Measurements from ENCODE around the gene FAM83B.

FAM83B gene

DNA sequence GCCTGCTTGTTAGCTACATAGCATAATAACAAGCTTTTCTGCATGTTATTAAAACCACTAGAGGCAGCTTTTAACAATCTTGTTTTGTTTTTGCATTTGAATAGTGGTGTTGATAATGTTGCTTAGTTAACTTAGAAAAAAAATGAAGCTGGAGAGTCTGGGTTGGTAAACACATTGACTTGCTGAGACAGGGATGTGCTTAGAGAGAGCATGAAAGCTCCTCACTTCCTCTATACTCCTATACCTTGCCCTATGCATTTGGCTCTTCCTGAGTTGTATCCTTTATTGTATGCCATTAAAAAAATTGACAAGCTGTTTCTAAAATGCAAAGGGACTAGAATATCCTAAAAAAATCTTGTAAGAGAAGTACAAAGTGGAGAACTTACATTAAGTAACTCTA lies 13.6 kb downstream of the FAM83B start:
- DNase-seq (ENCODE audit: insufficient read length, low spot score) (no peak), FAIRE-seq (no peak)
- no peak for TF ChIP-seq POU2F2 (IDR thresholded peaks at IDR 0.05; ENCODE audit: low read depth, low read length)
- no peak for TF ChIP-seq POLR2A (IDR thresholded peaks at IDR 0.05; ENCODE audit: low read depth, low read length)
- TF ChIP-seq SPI1 (IDR thresholded peaks at IDR 0.05; ENCODE audit: low read depth, low read length) = no peak
- no peak for TF ChIP-seq TAF1 (IDR thresholded peaks at IDR 0.05; ENCODE audit: low read depth, low read length)
- no peak for TF ChIP-seq POLR2AphosphoS5 (IDR thresholded peaks at IDR 0.05; ENCODE audit: low read depth, low read length)
- no peak for TF ChIP-seq PAX5 (IDR thresholded peaks at IDR 0.05; ENCODE audit: insufficient read depth, low read length, severe bottlenecking)

DNA sequence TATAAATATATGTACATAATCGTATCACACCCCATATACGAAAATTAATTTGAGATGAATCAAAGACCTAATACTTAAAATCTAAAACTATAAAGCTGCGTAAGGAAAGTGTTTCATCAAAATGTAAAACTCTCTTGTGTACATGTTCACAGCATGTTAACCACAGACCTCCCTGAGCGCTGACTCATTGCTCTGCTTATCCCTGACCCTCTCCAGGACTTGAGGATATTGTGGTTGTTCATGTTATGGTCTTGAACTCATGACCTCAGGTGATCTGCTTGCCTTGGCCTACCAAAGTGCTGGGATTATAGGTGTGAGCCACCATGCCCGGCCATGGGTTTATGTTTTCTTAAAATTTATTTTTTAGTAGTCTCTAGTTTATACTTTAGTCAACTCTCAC lies 14.2 kb downstream of the FAM83B start:
- DNase-seq (ENCODE audit: insufficient read length, low spot score) (no peak), FAIRE-seq (no peak)
- TF ChIP-seq POLR2A (IDR thresholded peaks at IDR 0.05; ENCODE audit: low read depth, low read length) (no peak), POLR2AphosphoS5 (IDR thresholded peaks at IDR 0.05; ENCODE audit: low read depth, low read length) (no peak), POU2F2 (IDR thresholded peaks at IDR 0.05; ENCODE audit: low read depth, low read length) (no peak), TAF1 (IDR thresholded peaks at IDR 0.05; ENCODE audit: low read depth, low read length) (no peak), SPI1 (IDR thresholded peaks at IDR 0.05; ENCODE audit: low read depth, low read length) (no peak), PAX5 (IDR thresholded peaks at IDR 0.05; ENCODE audit: insufficient read depth, low read length, severe bottlenecking) (no peak)

DNA sequence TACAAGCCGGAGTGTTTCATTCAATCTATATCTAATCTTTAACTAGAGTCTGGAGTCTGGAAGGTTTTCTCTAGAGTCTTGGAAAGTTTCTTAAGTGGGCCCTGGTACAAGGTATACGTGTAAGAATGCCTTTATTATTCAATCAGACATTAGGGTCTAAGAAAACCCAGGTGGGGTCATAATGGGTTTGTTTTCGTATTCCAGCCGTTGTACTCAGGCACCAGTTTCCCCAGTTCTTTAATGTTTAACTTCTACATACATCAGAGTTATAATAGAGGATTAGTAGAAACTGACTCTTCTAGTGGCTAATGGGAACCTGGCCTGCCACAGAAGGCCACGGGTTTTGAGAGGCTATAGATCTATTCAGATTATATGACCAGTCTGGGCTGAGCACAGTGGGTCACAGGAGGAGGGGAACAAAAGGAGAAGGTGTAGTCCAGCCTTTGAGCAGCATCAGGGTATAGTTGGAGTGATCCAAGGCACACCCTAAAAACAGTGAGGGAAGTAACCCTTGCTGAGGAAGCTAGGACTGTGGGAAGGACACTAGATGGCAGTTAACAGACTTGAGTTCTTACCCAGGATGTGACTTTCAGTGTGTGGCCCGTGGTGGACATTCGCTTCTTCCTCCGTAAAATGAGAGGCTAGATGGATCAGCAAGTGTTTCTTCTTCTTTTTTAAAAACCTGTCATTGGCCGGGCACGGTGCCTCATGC lies 15.5 kb downstream of the FAM83B start:
- TF ChIP-seq POU2F2 (IDR thresholded peaks at IDR 0.05; ENCODE audit: low read depth, low read length) (no peak), POLR2A (IDR thresholded peaks at IDR 0.05; ENCODE audit: low read depth, low read length) (no peak), POLR2AphosphoS5 (IDR thresholded peaks at IDR 0.05; ENCODE audit: low read depth, low read length) (no peak), SPI1 (IDR thresholded peaks at IDR 0.05; ENCODE audit: low read depth, low read length) (no peak), TAF1 (IDR thresholded peaks at IDR 0.05; ENCODE audit: low read depth, low read length) (no peak), PAX5 (IDR thresholded peaks at IDR 0.05; ENCODE audit: insufficient read depth, low read length, severe bottlenecking) (no peak)
- FAIRE-seq (no peak), DNase-seq (ENCODE audit: insufficient read length, low spot score) (no peak)

DNA sequence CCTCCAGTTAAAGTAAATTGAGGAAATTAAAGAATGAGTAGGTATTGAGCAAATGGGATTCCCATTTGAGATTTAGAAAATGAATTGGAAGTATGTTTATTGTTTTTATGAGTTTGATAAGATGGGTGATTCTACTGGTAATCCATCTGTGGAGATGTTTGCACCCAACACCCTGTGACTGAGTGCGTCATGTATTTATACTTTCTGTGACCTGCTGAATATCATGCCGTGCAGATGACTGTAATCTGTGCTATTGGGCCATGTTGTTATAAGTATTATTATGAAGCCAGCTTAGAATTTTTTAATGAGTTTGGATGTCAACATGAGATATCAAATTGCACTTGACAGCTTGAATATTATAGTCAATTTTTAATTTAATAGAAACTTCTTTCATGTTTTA lies 17.7 kb downstream of the FAM83B start:
- DNase-seq (ENCODE audit: insufficient read length, low spot score) (no peak), FAIRE-seq (no peak)
- TF ChIP-seq POLR2AphosphoS5 (IDR thresholded peaks at IDR 0.05; ENCODE audit: low read depth, low read length) = no peak

DNA sequence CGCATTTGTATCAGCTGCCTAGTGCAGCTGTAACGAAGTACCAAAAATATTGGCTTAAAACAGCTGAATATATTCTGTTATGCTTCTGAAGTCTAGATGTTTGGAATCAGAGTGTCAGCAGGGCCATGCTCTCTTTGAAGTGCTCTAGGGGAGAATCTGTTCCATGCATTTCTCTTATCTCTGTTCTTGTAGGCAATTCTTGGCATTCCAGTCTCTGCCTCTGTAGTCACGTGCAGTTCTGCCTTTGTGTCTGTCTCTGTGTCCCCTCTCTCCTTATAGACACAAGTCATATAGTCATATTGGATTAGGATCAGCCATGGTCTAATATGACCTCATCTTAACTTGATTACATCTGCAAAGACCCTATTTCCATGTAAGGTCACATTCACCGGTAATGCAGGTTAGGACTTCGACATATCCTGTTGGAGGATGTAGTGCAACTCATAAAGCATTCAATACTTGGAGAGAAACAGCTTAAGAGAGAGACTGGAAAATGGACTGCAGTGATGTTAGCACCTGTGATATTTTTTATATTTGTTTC lies 18.6 kb downstream of the FAM83B start:
- FAIRE-seq = no peak

DNA sequence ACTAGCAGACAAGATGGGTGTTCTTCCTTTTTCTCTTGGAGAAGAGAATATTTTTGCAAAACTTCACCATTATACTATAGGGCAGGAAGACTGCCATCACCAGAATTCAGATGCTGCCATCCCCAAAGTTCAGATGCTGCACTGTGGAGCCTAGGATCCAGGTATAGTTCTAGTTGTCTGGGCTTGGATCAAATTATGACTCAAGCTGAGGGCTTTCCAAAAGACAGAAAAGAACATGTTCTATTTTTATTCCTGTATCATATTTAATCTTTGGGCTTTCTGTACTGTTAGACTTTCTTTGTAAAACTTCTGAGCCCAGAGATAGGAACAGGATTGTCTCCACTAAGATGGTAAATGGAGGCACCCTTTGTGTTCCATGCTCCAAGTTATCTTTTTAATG lies 22.0 kb downstream of the FAM83B start:
- FAIRE-seq (no peak), DNase-seq (ENCODE audit: insufficient read length, low spot score) (no peak)
- TF ChIP-seq POLR2AphosphoS5 (IDR thresholded peaks at IDR 0.05; ENCODE audit: low read depth, low read length) (no peak), POLR2A (IDR thresholded peaks at IDR 0.05; ENCODE audit: low read depth, low read length) (no peak), TAF1 (IDR thresholded peaks at IDR 0.05; ENCODE audit: low read depth, low read length) (no peak), SPI1 (IDR thresholded peaks at IDR 0.05; ENCODE audit: low read depth, low read length) (no peak), PAX5 (IDR thresholded peaks at IDR 0.05; ENCODE audit: insufficient read depth, low read length, severe bottlenecking) (no peak), POU2F2 (IDR thresholded peaks at IDR 0.05; ENCODE audit: low read depth, low read length) (no peak)

More for the DNA sequence above, 18.6 kb downstream of the FAM83B start:
- TF ChIP-seq POLR2A (IDR thresholded peaks at IDR 0.05; ENCODE audit: low read depth, low read length) (no peak), SPI1 (IDR thresholded peaks at IDR 0.05; ENCODE audit: low read depth, low read length) (no peak), POLR2AphosphoS5 (IDR thresholded peaks at IDR 0.05; ENCODE audit: low read depth, low read length) (no peak), PAX5 (IDR thresholded peaks at IDR 0.05; ENCODE audit: insufficient read depth, low read length, severe bottlenecking) (no peak), POU2F2 (IDR thresholded peaks at IDR 0.05; ENCODE audit: low read depth, low read length) (no peak), TAF1 (IDR thresholded peaks at IDR 0.05; ENCODE audit: low read depth, low read length) (no peak)
- no peak for DNase-seq (ENCODE audit: insufficient read length, low spot score)

DNA sequence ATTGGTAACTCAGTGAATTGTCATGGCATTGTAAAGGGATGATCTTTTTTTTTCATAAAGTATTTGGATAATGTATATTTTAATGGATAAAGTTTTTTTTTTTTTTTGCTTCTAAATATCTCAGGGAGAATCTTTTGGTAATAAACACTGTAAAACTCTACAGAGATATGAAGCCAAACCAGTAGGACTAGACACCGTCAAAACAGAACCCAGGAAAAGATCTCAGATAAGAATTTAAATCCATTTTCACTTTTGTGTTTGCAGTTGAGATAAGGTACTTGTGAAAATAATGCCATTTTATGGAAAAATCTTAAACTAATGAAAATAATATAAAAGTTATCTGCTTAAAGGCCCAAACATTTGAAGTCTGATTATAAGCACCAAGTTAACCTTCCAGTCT lies 27.0 kb downstream of the FAM83B start:
- FAIRE-seq = no peak
- DNase-seq (ENCODE audit: insufficient read length, low spot score) = no peak
- TF ChIP-seq POU2F2 (IDR thresholded peaks at IDR 0.05; ENCODE audit: low read depth, low read length) = no peak
- TF ChIP-seq POLR2A (IDR thresholded peaks at IDR 0.05; ENCODE audit: low read depth, low read length) = no peak

DNA sequence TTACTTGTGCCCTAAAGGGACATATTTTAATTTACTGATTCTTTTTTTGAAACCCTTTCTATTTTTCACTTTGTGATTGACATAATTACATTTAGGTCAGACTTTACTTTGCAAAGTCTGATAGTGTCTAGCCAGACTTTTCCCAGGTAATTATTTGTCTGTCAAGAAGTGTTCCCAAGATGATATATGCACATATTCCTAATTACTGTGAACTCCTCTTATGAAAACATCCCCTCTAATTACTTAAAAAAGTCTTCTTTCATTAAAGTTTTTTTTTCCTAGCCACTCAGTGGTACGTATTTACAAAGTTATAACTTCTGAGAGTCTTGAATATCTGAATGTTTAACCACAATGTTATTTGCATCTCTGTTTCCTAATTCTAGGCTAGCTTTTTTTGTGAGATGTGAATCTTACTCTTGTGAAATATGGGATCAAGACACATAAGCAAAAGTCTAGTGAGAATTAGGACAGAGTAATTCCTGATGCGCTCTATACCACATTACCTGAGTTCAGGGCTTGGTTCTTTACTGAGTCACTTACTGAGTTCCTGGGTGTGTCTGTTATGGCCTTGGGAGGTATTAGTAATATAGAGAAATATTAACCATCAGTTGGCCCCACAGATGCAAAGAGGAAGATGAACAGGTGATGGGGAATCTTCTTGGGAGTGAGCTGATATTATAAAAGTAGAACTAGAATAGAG lies 27.9 kb downstream of the FAM83B start:
- DNase-seq (ENCODE audit: insufficient read length, low spot score) = no peak
- TF ChIP-seq POLR2AphosphoS5 (IDR thresholded peaks at IDR 0.05; ENCODE audit: low read depth, low read length) = no peak
- no peak for TF ChIP-seq POLR2A (IDR thresholded peaks at IDR 0.05; ENCODE audit: low read depth, low read length)
- TF ChIP-seq SPI1 (IDR thresholded peaks at IDR 0.05; ENCODE audit: low read depth, low read length) = no peak
- no peak for TF ChIP-seq PAX5 (IDR thresholded peaks at IDR 0.05; ENCODE audit: insufficient read depth, low read length, severe bottlenecking)
- no peak for TF ChIP-seq TAF1 (IDR thresholded peaks at IDR 0.05; ENCODE audit: low read depth, low read length)
- no peak for TF ChIP-seq POU2F2 (IDR thresholded peaks at IDR 0.05; ENCODE audit: low read depth, low read length)
- FAIRE-seq = no peak

DNA sequence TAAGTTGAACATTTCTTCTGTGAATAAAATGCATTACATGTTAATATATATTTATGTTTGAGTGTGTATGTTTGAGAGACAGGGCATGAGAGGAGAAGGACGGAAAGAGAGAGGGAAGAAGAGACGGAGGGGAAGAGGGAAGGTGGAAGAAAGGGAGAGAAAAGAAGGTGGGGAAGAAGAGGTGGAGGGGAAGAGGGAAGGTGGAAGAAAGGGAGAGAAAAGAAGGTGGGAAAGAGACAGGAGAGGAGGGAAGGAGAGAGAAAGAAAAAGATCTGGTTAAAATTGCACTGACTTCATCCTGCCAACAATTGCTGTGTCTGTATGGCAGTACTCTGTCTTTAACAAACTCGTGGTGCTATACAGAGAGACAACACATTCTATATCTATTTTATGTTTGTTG lies 29.0 kb downstream of the FAM83B start:
- TF ChIP-seq SPI1 (IDR thresholded peaks at IDR 0.05; ENCODE audit: low read depth, low read length) = no peak
- no peak for TF ChIP-seq POU2F2 (IDR thresholded peaks at IDR 0.05; ENCODE audit: low read depth, low read length)
- no peak for TF ChIP-seq TAF1 (IDR thresholded peaks at IDR 0.05; ENCODE audit: low read depth, low read length)
- TF ChIP-seq POLR2A (IDR thresholded peaks at IDR 0.05; ENCODE audit: low read depth, low read length) = no peak
- TF ChIP-seq PAX5 (IDR thresholded peaks at IDR 0.05; ENCODE audit: insufficient read depth, low read length, severe bottlenecking) = no peak
- TF ChIP-seq POLR2AphosphoS5 (IDR thresholded peaks at IDR 0.05; ENCODE audit: low read depth, low read length) = no peak
- DNase-seq (ENCODE audit: insufficient read length, low spot score) = no peak
- no peak for FAIRE-seq

DNA sequence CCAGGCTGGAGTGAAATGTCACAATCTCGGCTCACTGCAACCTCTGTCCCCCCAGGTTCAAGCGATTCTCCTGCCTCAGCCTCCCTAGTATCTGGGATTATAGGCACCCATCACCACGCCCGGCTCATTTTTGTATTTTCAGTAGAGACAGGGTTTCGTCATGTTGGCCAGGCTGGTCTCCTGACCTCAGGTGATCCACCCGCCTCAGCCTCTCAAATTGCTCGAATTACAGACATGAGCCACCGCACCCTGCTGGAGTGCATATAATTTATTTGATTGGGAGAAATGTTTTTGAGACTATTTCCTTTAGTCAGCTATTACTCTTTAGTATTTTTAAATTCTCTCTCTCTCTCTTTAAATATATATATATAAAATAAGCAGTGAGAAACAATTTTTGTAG lies 29.8 kb downstream of the FAM83B start:
- TF ChIP-seq POLR2AphosphoS5 (IDR thresholded peaks at IDR 0.05; ENCODE audit: low read depth, low read length) (no peak), POU2F2 (IDR thresholded peaks at IDR 0.05; ENCODE audit: low read depth, low read length) (no peak), TAF1 (IDR thresholded peaks at IDR 0.05; ENCODE audit: low read depth, low read length) (no peak), PAX5 (IDR thresholded peaks at IDR 0.05; ENCODE audit: insufficient read depth, low read length, severe bottlenecking) (no peak), POLR2A (IDR thresholded peaks at IDR 0.05; ENCODE audit: low read depth, low read length) (no peak), SPI1 (IDR thresholded peaks at IDR 0.05; ENCODE audit: low read depth, low read length) (no peak)
- DNase-seq (ENCODE audit: insufficient read length, low spot score) = no peak
- FAIRE-seq = no peak

Measured in GM12891 (cell line).